Skin of body (tissue), 2 donors: ENCODE measurements around the gene OTUD7B. TPM values are rescaled to one million over a fixed set of nuclear protein-coding genes. Genes with fewer than 3 reads are reported as not detected.
A peak's percentile ranks its signal among the peaks of the same experiment; 100 is the strongest.
"Not testable (repeated sequence)": the region's sequence is repeated elsewhere in the genome, so short reads cannot be mapped to it uniquely, and the experiment has no call there.

Experiments used
- DNase-seq: peaks from one replicate; lab custom pipeline; 2025; lab: John Stamatoyannopoulos, UW
- total RNA-seq: library from RNA; depleted of rRNA; stranded (reverse); fragments of >200 nt; gene quantifications from one replicate; pipeline ENCODE4 v1.2.3, GENCODE V29; 2014

The OTUD7B gene
- total RNA-seq, 1 donor from 2014 or later: 12.8 TPM

- DNase-seq: no peak
Measured at GRCh38 chr1:149949911-149950310, 60.6 kb downstream of the OTUD7B start.

- DNase-seq: no peak
Measured at GRCh38 chr1:149945206-149945605, 65.3 kb downstream of the OTUD7B start.

- DNase-seq: no peak
Measured at GRCh38 chr1:149942885-149943284, 67.6 kb downstream of the OTUD7B start.

DNA sequence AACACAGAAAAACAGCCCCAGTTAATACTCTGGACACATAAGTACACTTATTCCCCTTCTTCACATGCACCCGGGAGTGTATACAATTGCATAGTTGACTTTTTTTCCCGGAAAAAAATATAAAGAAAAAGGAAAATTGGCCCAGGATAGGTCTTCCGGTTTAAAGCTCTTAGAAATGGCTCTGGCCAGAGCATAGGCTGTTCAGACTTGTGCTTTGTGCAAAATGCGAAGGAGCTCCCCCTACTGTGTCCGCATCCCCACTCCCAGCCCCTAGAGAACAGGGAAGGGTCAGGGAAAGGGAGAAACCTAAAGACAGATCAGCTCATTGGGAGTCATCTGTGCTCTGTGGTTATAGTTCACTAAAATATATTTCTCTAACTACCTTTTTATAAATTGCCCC lies 68.3 kb downstream of the OTUD7B start:
- no peak for DNase-seq

DNA sequence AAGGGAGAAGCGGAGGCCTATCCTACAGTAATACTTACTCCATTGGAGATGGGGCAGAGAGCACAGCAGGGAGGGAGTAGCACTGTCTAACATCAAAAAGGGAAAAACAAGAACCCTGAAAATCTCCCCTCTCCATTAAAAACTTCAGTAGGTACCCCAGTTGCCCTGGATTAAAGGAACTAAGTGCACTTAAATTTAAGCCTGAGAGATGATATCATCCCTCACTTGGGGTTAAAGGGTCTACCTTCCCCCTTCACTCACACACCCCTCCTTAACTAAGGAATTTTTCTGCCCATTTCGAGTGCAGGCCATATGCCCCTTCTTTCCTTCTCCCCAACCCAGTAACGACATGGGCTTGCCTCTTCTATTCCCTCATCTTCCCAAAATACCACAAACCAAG lies 70.1 kb downstream of the OTUD7B start:
- no peak for DNase-seq

- not testable (repeated sequence) for DNase-seq
Measured at GRCh38 chr1:149938668-149939003, 71.9 kb downstream of the OTUD7B start.

GRCh38 chr1:149937759-149938158 lies 72.8 kb downstream of the OTUD7B start:
- DNase-seq: peak; percentile 27

- peak; percentile 30 for DNase-seq
Measured at GRCh38 chr1:149936992-149937705, 73.4 kb downstream of the OTUD7B start.

GRCh38 chr1:149936170-149936991 lies 74.1 kb downstream of the OTUD7B start, which contains the start of gene MTMR11:
MTMR11 (minus strand) TSS chr1:149936879; CDS start chr1:149936647, 232 bp downstream.
- DNase-seq: peak; percentile 29

GRCh38 chr1:149934356-149934755 lies 76.2 kb downstream of the OTUD7B start:
- DNase-seq: peak; percentile 7

- no peak for DNase-seq
Measured at GRCh38 chr1:149933208-149933607, 77.3 kb downstream of the OTUD7B start.

DNA sequence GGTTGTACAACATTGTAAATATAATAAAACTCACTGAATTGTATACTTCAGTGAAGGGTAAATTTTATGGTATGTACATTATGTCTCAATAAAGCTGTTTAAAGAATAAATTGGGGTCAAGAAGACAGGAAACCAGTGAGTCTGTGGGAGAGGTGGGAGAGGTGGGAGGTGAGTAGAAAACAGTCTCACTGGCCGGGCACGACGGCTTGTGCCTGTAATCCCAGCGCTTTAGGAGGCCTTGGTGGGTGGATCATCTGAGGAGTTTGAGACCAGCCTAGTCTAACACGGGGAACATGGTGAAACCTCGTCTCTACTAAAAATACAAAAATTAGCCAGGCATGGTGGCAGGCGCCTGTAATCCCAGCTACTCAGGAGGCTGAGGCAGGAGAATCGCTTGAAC lies 78.1 kb downstream of the OTUD7B start:
- no peak for DNase-seq

GRCh38 chr1:149931212-149931790 lies 79.2 kb downstream of the OTUD7B start:
- DNase-seq: no peak

DNA sequence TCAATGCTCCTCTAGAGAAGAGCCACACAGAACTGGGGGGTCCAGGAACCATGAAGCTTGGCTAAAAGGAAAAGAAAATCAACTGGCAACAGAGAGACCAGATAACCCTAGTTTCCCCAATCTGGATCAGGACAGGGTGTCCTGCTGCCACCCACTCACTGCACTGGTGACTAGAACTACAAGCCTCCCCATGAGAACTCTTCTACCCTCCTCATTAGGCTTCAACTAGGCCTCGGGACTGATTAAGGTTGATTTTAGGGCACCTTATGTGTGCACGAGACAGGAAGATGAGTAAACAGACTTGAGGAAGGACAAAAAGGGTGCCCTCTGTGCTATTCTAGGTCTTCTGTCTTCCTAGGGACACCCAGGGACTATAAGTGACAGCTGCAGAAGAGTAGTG lies 80.7 kb downstream of the OTUD7B start:
- no peak for DNase-seq

GRCh38 chr1:149928401-149928724 lies 82.2 kb downstream of the OTUD7B start:
- DNase-seq: no peak

DNA sequence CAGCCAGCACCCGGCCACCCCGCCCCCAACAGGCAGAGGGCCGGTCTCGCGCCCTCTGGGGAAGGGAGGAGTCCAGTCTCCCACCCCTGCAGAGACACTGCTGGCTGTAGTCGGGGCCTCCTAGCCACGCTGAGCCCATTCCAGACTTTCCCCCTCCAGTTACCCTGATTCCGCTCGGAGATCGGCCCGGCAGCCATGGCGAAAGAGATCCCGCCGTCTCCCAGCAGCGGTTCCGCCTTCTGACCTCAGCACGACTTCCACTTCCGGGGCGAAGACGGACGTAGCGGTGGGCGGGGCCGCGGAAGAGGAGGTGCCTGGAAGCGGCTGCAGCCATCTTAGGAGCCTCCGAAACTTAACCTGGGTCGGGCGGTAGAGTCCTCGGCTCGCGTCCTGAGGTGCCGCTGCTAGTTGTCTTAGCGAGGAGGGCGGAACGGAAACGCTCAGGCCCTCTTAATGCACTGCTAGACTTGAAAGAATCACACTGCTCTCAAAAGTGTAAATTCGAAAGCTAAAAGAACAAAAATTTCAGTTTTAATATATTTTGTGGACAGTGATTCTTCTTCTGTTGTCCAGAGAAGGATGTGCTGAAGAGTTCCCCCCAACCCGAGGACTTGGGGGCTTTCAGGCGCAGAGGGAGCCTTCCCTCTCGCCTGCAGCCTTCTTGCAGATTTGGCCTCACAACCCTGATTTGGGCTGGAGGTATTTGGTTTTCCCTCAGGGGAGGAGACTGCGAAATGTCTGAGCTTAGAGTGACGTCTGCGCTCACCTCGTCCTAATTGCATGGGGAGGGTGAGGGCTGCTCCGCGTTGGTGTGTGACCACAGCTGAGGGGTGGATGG lies 82.7 kb downstream of the OTUD7B start, which contains the start of gene SF3B4:
Gene SF3B4, minus strand, starts transcription at position 241 of the 838 bp plus-strand sequence. Its CDS starts 44 bp downstream, at position 197.
- peak; percentile 89 for DNase-seq

DNA sequence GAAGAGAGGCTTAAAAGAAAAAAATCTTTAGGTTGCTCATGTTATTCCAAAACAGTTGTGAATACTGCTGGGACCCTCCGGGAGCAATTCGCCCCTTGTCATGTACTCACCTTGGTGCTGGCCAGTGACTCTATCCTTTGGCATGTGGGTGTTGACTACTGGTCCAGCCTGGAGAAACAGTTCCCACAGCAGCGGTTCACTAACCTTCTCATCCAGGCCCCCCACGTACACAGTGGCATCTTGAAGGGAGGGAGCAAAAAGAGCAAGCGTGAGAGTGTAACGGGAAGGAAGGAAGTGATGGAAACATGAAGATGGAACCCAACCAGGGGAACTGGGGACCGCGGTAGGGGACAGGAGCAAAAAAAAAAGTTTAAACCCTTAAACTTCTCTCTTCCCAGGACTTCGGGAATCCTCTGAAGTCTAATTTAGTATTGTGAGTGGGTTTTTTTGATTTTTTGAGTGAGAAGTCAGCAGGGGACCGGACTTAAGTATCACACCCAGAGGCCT lies 83.4 kb downstream of the OTUD7B start:
- no peak for DNase-seq

DNA sequence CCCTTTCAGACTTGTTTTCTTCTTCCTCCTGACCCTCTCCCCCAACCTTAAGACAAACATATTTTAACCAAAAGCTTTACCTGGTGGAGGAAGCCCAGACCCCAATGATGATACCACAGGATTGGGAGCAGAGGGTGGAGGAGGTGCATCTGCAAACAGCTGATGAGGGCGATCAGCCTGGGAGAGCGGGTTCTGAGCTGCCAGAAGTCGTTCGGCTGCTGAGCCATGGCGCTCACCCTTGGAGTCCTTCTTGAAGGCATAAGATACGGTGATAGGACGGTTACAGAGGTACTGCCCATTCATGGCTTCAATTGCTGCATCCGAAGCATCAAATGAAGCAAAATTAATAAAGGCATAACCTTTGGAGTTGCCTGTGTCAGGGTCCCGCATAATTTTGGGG lies 84.2 kb downstream of the OTUD7B start:
- no peak for DNase-seq

DNA sequence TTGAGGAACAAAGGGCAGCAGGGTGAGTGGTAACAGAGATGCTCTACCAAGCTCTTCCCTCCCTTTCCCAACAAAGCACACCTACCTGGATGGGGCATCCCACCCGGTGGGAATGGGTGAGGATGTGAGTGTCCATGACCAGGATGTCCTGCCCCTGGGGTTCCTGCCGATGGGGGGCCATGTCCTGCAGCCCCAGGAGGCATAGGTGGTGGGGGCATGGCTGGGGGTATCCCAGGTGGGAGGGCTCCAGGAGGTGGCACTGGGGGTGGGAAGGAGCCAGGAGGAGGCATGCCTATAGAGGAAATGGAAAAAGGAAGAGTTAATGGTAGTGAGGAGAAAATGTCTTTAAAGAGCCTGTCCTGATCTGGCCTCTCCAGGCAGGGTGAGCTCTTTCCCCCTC lies 84.8 kb downstream of the OTUD7B start:
- DNase-seq: no peak

DNA sequence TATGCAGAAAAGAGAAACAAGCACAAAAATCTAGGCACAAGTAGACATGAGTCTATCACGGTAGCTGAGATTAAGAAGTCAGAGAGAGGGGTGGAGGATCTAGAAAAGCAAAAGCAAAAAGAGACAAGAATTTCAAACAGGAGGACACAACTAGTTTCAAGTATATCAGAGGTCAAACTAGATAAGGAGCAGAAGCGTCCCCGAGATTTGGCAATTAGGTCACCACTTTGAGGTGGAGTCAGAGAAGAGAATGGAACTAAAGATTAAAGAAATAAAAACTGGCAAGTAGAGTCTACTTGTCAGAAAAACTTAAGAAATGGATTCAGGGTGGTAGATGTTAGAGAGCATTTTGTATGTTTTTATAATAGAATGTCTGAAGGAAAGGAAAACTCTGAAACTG lies 85.2 kb downstream of the OTUD7B start:
- DNase-seq: no peak

- no peak for DNase-seq
Measured at GRCh38 chr1:149923626-149924025, 86.9 kb downstream of the OTUD7B start.
